ENCODE measurements around the gene IL21R.
A peak's percentile ranks its signal among the peaks of the same experiment; 100 is the strongest.

Gene IL21R

DNA sequence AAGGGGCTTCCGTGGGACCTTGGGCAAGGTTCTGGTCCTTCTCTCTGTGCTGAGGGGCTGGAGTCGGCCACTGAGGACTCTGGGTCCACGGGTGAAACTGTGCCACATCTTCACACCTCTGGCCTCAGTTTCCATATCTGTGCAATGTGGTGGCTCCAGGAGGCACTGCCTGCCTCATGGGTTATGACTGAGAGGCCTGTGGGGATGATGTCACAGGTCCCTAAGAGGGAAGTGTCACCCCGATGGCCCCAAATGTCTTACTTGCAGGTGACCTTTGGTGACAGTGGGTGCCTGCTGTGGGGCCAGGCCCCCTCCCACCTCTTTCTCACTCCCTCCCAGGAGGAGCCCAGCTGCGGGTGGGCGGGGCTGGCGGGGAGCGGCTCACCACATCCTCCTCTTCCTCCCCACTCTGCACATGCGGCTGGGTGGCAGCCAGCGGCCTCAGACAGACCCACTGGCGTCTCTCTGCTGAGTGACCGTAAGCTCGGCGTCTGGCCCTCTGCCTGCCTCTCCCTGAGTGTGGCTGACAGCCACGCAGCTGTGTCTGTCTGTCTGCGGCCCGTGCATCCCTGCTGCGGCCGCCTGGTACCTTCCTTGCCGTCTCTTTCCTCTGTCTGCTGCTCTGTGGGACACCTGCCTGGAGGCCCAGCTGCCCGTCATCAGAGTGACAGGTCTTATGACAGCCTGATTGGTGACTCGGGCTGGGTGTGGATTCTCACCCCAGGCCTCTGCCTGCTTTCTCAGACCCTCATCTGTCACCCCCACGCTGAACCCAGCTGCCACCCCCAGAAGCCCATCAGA lies at the start of gene IL21R:
Gene IL21R (plus strand): TSS at position 407 of the 801 bp plus-strand sequence. CDS start 27,898 bp downstream, outside the sequence.
- TF ChIP-seq GATA1 (IDR thresholded peaks at IDR 0.05; ENCODE audit: low read depth, low read length): no peak
- no peak for TF ChIP-seq POLR2A (IDR thresholded peaks at IDR 0.05; ENCODE audit: low read length)
- DNase-seq: no peak

DNA sequence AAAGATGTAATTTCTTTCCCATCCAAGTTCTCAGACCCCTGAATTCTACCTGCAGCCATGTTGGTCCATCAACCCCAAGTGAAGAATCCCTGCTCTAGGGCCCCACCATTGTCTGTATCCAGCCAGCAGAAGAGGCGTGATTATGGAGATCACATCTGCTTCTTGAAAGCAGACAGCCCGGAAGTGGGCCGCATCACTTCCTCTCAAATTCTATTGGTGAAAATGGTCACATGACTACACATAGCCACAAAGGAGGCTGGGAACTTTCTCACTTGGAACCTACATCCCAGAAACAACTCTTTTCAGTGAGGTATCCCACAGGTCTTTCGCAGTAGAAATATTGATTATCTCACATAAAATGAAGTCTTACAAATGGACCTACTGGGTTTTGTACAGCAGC lies 48.1 kb upstream of the IL21R start:
- peak; percentile 8 to 43 for DNase-seq
- TF ChIP-seq POLR2A (IDR thresholded peaks at IDR 0.05; ENCODE audit: low read length) (no peak), GATA1 (IDR thresholded peaks at IDR 0.05; ENCODE audit: low read depth, low read length) (no peak)

DNA sequence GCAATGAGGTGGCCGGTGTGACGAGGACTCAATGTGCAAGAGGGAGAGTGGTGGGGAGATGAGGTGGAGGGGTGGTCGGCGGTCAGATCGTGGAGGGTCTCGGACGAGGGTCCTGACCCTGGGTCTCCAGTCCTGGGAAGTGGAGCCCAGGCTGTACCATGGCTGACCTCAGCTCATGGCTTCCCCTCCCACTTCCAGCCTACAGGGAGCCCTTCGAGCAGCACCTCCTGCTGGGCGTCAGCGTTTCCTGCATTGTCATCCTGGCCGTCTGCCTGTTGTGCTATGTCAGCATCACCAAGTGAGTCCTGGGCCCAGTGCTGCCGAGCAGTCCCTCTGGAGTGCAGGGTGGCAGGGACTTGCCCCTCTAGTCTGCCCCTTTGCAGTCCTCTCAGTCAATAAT lies 46.4 kb upstream of the IL21R start:
- peak; percentile 69 to 74 for DNase-seq
- TF ChIP-seq POLR2A (IDR thresholded peaks at IDR 0.05; ENCODE audit: low read length) (no peak), GATA1 (IDR thresholded peaks at IDR 0.05; ENCODE audit: low read depth, low read length) (no peak)

DNA sequence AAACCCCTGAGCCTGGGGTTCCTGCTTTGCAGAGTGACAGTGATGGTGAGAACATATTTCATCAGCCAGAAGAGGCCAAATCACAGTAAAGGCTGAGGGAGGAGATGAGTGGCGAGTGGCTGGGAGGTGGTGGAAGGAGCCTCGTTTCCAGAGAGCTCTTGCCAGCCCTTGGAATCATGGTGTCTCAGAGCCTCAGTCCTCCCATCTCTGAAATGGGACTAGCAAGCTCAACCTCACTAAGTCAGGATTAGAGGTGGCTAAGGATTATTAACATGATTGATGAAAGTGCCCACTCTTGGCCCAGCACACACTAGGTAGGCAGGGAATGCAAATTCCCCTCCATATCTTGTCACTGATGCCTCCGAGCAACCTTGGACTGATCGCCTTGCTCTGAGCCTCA lies 45.2 kb upstream of the IL21R start:
- TF ChIP-seq GATA1 (IDR thresholded peaks at IDR 0.05; ENCODE audit: low read depth, low read length): no peak
- no peak for TF ChIP-seq POLR2A (IDR thresholded peaks at IDR 0.05; ENCODE audit: low read length)
- no peak for DNase-seq

DNA sequence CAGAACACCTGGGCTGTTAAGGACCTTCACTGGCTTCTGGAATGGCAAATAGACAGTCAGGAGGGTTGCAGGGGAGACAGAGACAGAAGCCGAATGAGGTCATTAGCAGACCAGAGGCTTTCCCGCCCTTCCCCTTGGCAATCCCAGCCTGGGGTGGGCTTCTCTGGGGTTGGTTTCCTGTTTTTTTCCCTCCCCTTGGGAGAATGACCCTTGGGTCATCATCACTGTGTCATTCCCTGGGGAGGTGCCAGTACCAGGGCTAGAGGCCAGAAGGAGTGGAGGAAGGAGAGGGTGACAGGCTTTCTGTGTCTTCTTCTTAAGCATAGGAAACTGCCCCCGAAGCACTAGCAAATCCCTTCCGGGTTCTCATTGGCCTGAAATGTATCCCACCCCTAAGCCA lies 42.9 kb upstream of the IL21R start:
- DNase-seq: no peak
- TF ChIP-seq POLR2A (IDR thresholded peaks at IDR 0.05; ENCODE audit: low read length) (no peak), GATA1 (IDR thresholded peaks at IDR 0.05; ENCODE audit: low read depth, low read length) (no peak)

DNA sequence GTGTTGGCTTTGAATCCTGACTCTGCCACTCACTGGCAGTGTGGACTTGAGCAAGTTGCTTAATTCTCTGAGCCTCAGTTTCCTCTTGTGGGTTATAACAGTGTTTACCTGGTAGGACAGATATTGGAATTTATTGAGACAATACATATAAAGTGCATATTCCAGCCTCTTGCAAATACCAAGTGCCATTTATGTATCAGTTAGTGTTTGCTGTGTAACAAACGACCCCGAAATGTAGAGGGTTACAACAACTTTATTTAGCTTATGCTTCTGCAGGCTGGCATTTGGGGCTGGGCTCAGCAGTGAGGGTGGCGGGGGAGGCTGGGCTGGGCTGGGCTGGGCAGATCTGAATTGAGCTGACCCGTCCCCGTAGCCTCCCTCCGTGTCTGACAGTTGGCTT lies 42.4 kb upstream of the IL21R start:
- no peak for TF ChIP-seq GATA1 (IDR thresholded peaks at IDR 0.05; ENCODE audit: low read depth, low read length)
- no peak for DNase-seq

DNA sequence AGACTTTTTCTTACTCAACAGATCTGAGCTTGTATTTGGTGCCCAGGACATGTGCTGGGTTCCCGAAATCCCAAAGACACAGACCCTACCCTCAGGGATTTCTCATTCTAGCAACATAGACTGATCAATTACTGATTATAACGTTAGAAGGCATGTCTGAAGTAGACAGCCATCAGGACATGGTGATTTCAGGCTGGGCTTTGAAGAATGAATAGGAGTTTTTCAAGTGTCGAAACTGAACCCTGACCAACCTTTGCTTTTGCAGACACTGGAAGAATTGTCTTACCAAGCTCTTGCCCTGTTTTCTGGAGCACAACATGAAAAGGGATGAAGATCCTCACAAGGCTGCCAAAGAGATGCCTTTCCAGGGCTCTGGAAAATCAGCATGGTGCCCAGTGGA lies 40.0 kb upstream of the IL21R start:
- DNase-seq: no peak
- no peak for TF ChIP-seq POLR2A (IDR thresholded peaks at IDR 0.05; ENCODE audit: low read length)
- TF ChIP-seq GATA1 (IDR thresholded peaks at IDR 0.05; ENCODE audit: low read depth, low read length): no peak

DNA sequence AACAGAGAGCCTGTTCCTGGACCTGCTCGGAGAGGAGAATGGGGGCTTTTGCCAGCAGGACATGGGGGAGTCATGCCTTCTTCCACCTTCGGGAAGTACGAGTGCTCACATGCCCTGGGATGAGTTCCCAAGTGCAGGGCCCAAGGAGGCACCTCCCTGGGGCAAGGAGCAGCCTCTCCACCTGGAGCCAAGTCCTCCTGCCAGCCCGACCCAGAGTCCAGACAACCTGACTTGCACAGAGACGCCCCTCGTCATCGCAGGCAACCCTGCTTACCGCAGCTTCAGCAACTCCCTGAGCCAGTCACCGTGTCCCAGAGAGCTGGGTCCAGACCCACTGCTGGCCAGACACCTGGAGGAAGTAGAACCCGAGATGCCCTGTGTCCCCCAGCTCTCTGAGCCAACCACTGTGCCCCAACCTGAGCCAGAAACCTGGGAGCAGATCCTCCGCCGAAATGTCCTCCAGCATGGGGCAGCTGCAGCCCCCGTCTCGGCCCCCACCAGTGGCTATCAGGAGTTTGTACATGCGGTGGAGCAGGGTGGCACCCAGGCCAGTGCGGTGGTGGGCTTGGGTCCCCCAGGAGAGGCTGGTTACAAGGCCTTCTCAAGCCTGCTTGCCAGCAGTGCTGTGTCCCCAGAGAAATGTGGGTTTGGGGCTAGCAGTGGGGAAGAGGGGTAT lies 39.3 kb upstream of the IL21R start:
- no peak for DNase-seq
- no peak for TF ChIP-seq GATA1 (IDR thresholded peaks at IDR 0.05; ENCODE audit: low read depth, low read length)
- TF ChIP-seq POLR2A (IDR thresholded peaks at IDR 0.05; ENCODE audit: low read length): no peak

DNA sequence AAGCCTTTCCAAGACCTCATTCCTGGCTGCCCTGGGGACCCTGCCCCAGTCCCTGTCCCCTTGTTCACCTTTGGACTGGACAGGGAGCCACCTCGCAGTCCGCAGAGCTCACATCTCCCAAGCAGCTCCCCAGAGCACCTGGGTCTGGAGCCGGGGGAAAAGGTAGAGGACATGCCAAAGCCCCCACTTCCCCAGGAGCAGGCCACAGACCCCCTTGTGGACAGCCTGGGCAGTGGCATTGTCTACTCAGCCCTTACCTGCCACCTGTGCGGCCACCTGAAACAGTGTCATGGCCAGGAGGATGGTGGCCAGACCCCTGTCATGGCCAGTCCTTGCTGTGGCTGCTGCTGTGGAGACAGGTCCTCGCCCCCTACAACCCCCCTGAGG lies 38.7 kb upstream of the IL21R start:
- no peak for DNase-seq
- no peak for TF ChIP-seq GATA1 (IDR thresholded peaks at IDR 0.05; ENCODE audit: low read depth, low read length)
- no peak for TF ChIP-seq POLR2A (IDR thresholded peaks at IDR 0.05; ENCODE audit: low read length)

DNA sequence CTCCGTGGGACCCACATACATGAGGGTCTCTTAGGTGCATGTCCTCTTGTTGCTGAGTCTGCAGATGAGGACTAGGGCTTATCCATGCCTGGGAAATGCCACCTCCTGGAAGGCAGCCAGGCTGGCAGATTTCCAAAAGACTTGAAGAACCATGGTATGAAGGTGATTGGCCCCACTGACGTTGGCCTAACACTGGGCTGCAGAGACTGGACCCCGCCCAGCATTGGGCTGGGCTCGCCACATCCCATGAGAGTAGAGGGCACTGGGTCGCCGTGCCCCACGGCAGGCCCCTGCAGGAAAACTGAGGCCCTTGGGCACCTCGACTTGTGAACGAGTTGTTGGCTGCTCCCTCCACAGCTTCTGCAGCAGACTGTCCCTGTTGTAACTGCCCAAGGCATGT lies 38.2 kb upstream of the IL21R start:
- DNase-seq: peak; percentile 25 to 34
- TF ChIP-seq GATA1 (IDR thresholded peaks at IDR 0.05; ENCODE audit: low read depth, low read length) (no peak), POLR2A (IDR thresholded peaks at IDR 0.05; ENCODE audit: low read length) (no peak)

DNA sequence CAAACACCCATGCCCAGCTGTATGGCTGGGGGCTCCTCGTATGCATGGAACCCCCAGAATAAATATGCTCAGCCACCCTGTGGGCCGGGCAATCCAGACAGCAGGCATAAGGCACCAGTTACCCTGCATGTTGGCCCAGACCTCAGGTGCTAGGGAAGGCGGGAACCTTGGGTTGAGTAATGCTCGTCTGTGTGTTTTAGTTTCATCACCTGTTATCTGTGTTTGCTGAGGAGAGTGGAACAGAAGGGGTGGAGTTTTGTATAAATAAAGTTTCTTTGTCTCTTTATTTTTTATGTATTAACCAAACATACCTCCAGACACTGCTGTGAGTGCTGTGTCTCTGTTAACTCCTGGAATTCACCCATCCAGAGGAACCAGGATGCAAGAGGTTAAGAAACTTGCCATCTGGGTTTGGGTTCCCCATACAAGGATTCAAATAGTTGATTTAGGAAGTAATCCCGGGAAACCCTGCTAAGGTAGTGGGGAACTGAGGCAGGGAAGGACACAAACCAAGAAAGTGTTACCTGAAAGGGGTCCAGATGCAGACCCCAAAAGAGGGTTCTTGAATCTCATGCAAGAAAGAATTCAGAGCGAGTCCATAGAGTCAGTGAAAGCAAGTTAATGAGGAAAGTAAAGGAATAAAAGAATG lies 37.4 kb upstream of the IL21R start:
- TF ChIP-seq POLR2A (IDR thresholded peaks at IDR 0.05; ENCODE audit: low read length): no peak
- TF ChIP-seq GATA1 (IDR thresholded peaks at IDR 0.05; ENCODE audit: low read depth, low read length): no peak
- DNase-seq: no peak

DNA sequence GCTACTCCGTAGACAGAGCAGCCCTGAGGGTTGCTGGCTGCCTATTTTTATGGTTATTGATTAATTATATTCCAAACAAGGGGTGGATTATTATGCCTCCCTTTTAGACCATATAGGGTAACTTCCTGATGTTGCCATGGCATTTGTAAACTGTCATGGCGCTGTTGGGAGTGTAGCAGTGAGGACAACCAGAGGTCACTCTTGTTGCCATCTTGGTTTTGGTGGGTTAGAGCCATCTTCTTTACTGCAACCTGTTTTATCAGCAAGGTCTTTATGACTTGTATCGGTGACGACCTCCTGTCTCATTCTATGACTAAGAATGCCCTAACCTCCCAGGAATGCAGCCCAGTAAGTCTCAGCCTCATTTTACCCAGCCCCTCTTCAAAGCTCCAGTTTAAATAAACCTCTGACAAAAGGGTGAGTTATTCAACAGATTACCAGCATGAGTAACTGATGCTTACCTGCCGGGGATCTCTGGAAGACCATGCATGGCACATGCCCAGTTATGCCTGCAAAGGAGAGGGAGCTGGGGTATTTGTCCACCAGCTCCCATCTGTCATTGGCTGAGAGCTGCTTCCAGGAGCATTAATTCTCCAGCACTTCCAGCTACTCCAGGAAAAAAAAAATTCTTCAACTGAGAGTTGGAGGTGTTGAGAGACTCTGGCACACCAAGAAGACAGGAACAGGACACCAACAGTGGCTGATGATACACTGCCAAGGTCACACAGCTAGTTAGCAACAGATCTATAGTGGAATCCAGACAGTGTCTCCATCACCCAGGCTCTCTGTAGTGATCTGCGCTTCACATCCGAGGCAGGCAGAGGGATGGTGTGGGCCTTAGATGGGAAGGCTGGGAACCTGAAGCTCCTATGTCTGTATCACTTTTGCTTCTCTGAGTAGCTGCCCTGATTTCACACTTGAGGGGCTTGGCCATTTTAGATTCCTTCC lies 36.6 kb upstream of the IL21R start:
- TF ChIP-seq POLR2A (IDR thresholded peaks at IDR 0.05; ENCODE audit: low read length): peak; percentile 10
- TF ChIP-seq GATA1 (IDR thresholded peaks at IDR 0.05; ENCODE audit: low read depth, low read length): no peak
- no peak for DNase-seq

DNA sequence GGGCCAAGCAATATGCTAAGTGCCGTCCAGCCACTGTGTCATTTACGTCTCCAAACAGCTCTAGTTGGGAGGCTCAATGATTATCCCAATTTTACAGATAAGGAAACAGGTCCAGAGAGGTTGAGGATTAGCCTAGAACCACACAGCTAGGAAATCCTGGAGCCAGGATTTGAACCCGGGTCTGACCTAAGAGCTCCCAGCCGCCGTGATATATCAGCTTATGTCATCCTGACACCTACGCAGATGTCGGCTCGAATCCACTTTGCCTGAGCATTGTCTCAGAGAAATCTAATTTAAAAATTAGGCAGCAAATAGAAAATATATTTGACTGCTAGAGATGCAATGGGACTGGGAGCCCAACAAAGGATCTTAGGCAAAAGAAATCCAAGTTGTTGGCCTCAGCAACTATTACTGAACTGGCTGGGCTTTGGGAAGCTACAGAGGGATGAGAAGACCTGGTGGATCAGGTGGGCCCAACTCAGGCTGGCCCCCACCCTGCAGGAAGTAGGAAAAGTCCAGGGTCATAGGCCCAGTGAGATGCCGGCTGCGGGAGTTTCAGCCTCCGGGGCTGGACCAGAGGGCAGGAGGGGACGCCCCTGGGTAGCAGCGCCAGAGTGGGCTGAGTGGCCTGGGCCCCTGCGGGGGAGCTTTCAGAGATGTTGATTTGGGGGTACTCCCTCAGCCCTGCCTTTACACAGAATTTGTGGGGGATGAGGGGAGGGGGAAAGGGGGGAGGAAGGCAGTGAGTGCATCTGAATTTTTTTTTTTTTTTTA lies 35.1 kb upstream of the IL21R start:
- no peak for TF ChIP-seq POLR2A (IDR thresholded peaks at IDR 0.05; ENCODE audit: low read length)
- no peak for TF ChIP-seq GATA1 (IDR thresholded peaks at IDR 0.05; ENCODE audit: low read depth, low read length)
- DNase-seq: peak in 1 of 2 experiments; percentile 45
